Renal cortical epithelial cell (primary cell): Measurements from ENCODE around the gene PDZD2. TPM values are rescaled to one million over a fixed set of nuclear protein-coding genes. Genes with fewer than 3 reads are reported as not detected.
A peak's percentile ranks its signal among the peaks of the same experiment; 100 is the strongest.
"Not testable (repeated sequence)": the region's sequence is repeated elsewhere in the genome, so short reads cannot be mapped to it uniquely, and the experiment has no call there.

Experiments
- DNase-seq: peaks from one replicate; pipeline ENCODE4 v3.0.0-alpha.2; 2011; ENCODE audit warnings: low read depth
- total RNA-seq: library from RNA; depleted of rRNA; stranded (reverse); fragments of >200 nt; gene quantifications from 2 replicates; pipeline ENCODE4 v1.2.3, GENCODE V29; 2014

Gene PDZD2
- total RNA-seq, 1 donor from 2014 or later, result 14.2 TPM

DNA sequence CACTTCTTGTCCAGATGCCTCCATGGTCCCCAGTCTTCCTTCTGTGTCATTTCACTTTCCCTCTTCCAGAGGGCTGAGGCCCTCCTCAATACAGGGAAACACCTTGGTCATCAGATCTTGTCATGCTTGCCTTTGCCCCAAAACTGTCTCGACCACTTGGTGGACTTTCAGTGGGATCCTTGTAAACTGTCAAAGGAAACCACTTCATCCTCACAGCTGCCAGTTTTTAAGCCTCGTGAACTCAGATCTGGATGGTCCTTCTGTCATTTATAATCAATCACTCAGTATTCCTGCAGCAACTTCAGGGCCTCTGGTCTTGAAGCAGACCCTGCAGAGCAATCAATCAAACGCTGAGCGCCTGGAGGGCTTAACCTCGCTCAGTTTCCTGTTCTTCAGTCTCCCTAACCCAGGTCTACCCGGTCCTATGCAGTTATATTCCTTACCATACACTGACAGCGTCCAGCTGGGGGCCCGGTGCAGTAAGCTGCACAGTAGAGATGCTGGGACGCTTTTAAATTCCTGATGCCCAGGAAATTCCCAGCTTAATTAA, 460.6 kb downstream of the PDZD2 start:
- no peak for DNase-seq

DNA sequence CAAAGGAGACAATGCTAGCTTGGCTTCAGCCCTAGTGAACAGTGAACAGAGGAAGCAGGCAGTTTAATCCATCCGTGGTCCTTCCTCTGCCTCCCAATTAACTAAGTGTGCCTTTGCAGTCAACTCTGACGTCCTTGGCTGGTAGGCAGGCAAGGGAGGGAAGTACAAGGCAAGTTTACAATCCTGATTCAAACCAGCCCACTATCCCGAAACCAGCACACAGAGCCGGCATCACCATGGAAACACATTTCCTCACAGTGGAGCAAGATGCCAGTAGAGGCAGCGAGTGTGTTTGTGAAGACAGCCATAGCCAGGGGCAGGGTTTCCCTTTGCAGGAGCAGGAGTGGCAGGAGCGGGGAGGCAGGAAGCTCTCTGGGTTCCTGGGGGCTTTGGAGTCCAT, 461.3 kb downstream of the PDZD2 start:
- no peak for DNase-seq

DNA sequence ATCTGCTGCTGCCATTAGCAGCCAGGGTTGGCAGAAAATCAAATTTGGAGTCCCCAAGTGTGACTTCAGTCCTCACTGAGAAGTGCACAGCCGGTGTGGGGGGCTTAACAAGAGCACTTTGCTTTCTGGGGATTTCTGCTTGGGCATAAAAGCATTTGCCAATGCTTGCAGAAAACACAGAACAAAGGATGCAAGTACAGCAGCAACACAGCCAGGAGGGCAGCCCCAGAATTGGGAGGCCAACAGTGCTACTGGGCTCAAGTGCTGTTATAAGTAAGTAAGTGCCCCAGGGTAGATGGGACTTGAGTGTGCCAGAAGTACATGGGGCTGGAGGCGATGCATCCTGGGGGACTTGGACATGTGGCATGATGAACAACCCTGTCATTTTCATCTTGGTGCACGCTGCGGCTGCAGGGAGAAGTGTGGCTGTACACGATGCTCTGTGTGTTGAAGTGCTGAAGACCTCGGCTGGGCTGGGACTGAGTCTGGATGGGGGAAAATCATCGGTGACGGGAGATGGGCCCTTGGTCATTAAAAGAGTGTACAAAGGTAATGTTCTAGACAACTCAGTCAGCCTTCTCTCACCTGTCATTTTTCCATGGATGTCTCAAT, 461.9 kb downstream of the PDZD2 start:
- no peak for DNase-seq

DNA sequence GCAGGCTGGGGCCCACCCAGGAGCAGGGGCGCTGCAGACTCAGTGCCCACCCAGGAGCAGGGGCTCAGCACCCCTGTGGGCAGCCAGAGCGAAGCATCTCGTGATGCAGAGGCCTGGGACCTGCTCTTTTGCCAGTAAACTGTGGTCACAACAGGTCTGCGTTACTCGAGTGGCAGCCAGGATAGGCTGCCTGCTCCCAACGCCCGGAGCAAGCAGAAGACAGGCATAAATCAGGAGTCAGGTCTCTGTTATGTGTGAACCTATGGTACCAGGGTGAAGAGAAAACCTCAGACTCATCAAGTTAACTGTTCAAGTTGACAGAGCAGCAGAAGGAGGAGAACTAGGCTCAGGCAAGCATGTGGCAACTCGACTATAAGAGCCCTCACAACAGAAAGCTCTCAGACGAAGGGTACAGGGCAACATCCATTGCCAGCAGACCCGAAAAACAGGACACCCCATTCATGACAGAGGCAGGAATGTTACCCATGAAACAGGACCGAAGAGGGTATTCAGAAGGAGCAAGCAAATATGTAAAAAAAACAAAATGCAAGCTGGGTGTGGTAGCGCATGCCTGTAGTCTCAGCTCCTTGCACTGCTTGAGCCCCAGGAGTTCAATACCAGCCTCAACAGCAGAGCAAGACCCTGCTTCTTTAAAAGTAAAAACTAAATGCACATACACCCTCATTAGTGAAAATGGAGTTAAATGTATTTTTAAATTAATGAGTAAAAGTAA, 463.5 kb downstream of the PDZD2 start:
- DNase-seq, result no peak

DNA sequence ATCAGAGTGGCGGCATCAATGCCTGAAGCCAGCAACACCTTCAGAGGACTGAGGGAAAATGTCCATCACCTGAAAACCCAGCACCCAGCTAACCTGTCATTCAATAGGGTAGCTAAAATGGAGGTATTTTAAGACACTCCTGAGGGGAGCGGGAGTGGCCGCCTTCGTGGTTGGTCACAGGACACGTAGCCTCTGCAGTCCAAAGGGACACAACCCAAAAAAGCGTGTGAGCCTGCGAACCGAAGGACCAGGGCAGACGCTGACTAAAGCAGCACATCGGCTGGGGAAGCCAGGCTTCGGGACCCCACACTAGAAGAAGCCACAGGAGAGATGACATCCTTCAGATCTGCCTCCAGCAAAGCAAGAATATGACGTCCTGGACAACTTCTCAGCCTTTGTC, 464.6 kb downstream of the PDZD2 start:
- DNase-seq, result no peak

DNA sequence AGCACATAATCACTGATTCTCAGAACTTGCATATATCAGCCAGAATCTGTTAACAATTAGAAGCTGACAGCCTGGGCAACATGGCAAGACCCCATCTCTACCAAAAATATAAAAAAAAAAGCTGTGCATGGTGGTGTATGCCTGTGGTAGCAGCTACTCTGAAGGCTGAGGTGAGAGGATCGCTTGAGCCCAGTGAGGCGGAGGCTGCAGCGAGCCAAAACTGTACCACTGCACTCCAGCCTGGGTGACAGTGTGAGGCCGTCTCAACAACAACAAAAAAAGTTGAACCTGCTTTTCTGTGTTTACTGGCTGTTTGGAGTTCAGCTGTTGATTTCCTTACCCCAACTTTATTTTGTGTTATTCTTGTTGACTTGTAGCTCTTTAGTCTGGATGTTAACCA, 468.4 kb downstream of the PDZD2 start:
- DNase-seq, result no peak

DNA sequence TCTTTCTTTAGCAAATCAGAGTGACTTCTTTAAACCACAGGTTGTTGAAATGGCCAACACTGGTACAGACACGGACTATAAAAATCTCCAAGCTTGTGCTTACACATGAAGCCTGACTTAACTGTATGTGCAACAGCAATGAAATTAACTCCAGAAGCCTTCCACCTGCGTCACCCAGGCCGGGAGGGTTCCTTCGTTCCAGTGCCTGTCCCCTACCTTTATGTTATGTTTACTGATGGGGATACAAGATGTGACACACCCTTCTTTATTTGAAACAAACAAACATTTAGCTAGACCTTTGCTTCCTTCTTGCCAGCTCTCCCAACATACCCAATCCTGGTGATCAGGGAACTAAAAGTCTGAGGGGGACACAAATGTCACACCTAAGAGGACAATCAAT, 469.2 kb downstream of the PDZD2 start:
- DNase-seq, result no peak

DNA sequence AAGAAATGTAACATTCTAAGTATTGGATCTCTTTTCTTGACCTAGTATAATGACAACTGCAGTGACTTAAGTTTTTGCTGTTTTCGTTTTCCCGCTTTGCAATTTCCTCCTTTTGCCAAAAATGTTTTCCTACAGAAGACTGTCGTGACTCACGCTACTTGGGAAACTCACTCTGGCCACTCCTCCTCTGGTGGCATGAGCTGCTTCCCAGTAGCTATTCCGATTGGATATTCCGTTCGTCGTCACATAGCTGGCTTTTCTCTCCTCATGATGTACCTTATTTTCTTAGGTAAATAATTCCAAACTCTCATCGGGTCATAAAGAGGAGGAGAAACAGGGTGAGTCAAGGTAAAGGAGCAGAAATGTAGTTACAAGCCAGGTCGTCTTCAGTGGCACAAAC, 470.3 kb downstream of the PDZD2 start:
- DNase-seq, result no peak

DNA sequence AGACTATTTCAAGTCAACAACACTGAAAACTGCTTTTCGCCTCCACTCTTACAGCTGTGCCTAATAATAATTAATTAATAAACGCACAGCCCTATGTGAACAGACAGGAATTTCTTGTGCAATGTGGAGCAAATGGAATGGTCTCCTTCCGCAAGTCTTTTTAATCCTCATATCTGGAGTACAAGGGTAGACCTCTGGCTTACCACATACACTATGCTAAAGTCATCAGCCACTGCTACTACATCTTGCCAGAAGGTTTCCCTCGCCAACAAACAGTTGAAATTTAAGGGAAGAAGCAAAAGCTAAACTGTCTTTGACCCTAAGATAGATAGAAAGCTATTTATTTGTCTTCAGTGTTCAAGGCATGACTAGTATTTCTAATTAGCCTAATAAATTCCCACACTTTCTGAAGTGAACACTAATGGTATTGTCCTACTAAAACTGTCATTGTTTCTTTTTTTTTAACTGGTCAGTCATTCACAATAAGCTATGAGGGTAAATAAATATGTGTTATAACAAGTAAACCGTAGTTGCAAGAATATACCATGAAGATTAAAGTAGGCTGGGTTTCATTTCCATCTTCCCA, 471.3 kb downstream of the PDZD2 start:
- no peak for DNase-seq

DNA sequence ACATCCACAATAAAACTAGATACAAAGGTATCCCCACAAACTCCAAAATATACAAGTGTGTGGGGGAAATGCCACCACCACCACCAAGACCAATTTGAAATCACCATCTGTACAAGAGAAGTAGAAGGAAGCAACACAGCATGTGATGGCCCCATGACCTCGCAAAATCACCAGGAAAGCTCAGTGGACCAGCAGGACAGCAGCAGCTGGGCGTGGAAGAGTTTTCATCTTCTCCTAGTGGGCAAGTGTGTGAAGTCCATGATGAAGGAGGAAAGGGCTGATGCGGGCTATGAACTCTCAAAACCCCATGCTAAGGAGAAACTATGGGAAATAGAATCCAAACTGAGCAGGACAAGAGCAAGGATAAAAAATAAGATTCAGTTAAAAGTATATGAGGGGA, 477.1 kb downstream of the PDZD2 start:
- DNase-seq, result no peak

DNA sequence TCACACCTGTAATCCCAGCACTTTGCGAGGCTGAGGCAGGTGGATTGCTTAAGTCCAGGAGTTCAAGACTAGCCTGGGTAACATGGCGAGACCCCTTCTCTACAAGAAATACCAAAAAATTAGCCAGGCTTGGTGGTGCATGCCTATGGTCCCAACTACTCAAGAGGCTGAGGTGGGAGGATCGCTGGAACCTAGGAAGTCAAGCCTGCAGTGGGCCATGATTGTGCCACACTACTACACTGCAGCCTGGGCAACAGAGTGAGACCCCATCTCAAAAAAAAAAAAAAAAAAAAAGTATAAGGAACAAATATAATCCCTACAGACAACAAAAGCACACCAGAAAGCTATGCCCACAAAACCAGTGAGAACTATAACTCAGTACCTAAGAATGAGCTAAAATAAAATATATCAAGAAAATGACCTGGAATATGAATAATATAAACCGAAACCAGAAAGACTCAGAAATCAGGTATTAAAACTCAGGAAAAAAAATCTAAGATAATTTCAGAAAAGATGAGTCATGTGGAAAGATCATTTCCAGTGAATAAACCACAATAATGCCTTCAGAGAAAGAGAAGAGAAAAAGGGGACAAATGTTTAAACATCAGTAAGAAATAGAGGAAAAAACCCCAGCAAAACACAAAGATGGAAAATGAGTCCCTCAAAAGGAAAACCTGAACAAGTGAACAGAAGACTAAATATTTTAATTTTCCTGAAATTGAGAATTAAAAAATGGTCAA, 477.8 kb downstream of the PDZD2 start:
- no peak for DNase-seq

DNA sequence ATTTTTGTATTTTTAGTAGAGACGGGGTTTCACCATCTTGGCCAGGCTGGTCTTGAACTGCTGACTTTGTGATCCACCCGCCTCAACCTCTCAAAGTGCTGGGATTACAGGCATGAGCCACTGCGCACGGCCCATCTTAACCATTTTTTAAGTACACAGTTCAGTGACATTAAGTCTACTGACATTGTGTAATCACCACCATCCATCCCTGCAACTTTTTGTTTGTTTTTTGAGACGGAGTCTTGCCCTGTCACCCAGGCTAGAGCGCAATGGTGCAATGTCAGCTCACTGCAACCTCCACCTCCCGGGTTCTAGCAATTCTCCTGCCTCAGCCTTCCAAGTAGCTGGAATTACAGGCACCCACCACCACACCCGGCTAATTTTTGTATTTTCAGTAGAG, 480.0 kb downstream of the PDZD2 start:
- not testable (repeated sequence) for DNase-seq

DNA sequence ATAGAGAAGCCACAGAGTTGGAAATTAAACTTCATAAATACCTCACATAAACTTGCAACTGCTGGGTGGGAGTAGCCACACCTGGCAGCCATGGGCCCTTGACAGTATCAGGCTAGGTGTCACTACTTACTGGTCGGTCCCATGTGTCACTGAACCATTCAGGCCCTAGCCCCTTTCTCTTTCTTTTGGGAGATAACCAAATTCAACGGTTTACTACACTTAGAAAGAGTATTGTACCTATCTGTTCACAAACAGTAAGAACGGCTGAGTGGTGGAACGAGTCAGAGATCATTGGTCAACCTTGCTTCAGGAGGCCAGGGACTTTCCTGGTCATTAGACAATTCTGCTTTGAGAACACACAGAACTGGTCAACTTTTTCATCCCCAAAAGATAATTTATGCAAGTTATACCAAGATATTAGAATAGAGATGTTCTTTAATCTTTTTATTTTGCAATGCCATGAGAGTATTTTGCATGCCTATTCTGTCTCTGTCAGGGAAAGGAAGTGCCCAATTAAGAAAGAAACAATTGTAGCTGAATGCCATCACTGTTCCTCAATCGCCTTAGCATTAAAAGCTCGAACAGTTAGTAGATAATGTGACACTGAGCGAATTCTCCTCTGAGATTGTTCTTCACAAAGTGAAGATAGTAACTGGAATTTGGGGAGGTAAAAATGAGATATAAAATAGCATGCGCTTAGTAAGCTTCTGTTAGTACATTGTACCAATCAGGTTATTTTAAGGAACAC, 484.3 kb downstream of the PDZD2 start:
- peak; percentile 32 for DNase-seq

DNA sequence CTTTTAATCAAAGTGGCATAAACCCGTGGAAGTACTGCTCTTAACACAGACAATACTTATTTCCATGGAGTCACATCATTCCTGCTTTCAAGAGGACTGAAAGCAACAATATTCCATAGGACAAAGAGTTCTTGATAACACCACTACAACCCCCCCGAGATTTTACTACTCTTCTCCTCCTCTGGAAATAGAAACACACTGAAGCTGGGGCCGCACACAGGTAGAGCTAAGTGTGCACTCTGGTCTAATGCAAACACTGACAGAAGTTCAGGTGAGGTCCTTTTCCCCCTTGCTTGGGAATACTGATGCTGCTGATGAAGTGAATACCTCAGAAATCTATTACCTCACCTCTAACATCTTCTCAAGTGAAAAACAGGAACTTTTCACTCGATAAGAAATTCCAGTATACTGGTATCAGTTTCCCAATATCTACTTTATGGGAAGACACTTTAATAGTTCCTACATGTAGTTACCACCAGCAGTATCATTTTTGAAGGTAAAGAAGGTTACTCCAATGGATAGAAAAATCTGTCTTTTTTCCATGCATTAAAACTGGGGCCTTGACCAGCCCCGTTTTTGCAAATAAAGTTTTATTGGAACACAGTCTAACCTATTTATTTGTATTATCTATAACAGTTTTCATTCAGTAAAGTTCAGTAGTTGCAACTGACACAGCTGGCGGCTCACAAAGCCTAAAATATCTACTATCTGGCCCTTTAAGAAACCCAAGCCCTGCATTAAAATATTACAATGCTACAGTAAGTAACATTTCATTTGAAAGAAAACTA, 485.2 kb downstream of the PDZD2 start:
- DNase-seq, result no peak

DNA sequence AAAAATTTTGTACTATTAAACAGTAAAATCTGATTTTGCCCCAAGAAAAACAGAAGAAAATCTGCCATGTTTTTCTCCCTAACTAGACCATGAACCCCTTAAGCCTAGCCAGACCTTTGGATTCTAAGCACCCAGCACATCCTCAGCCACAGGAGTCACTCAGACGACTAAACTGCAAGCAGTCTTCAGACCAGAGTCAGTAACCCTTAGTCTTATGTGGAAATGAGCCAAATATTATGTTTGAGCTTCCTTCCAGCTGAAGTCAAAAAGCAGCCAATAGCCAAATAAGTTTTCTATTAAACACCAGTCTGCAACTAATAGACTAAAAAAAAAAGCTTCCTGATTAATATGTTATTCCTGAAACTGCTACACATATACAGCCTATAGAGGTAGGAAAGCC, 487.8 kb downstream of the PDZD2 start:
- peak; percentile 11 for DNase-seq

DNA sequence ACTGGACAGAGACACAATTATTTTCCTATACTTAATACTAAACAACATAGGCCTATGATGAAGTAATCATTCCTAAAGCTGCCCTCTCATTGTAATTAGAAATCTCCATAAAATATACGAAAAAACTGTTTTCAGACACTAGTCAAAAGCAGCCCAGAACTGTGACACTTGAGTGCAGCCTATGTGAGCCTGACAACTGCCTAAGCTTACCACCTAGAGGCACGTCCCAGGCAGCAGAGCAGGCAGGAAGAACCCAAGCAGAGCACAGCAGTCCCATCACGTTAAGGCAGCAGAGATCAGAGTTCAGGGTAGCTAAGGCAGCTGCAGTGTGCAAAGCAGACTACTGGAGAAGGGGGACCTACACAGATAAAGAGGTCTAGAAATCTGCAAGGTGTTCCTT, 488.8 kb downstream of the PDZD2 start:
- no peak for DNase-seq

DNA sequence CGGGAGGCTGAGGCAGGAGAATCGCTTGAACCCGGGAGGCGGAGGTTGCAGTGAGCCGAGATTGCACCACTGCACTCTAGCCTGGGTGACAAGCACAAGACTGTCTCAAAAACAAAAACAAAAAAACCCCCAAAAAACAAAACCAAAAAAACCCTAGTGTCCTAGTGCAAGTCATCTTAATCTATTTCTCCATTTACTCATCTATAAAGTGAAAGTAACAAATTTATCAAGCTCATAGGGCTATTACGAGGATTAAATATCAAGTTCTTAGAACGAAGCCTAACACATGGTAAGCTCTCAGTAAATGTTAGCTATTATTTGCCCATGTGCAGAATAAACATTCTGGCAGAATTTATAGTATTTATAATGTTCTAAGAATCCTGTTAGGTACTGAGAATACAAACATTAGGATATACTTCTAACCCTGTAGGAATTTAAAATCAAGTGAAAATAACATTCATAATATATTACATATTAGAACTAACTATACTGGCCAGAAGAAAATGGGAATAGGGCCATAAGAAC, 490.2 kb downstream of the PDZD2 start:
- no peak for DNase-seq

DNA sequence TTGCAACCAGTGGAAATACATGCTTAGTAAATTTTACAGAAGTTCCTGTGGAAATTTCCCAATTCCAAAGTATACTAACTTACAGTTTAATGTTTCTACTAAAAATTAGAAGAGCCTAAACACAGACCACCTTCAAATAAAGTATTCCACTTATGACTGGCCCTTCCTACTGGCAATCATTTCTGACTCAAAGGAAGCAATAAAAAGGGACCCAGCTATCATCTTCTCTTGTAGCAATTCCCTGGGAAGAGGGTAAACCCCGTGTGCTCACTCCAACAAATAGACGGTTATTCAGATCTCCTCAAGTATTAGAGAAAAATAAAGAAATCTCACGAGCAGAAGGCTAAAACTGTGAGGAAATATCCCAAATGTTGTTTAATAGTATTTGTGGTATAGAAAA, 491.9 kb downstream of the PDZD2 start:
- DNase-seq, result no peak

DNA sequence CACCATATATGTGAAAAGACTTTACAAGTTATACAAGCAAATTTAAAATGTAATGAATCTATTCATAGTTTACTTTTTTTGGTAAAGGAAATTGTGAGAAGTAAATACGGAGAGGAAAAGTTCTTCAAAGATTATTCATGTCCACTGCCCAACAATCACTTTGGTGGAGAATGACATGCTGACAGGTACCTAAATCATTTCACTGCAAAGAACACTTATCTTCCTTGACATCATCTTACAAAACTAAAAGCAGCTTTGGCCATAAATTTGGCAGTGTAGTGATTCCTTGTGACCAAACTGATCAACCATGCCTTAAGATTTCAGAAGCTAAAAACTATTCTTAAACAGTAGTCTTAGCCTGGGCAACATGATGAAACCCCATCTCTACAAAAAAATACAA, 492.7 kb downstream of the PDZD2 start:
- no peak for DNase-seq

DNA sequence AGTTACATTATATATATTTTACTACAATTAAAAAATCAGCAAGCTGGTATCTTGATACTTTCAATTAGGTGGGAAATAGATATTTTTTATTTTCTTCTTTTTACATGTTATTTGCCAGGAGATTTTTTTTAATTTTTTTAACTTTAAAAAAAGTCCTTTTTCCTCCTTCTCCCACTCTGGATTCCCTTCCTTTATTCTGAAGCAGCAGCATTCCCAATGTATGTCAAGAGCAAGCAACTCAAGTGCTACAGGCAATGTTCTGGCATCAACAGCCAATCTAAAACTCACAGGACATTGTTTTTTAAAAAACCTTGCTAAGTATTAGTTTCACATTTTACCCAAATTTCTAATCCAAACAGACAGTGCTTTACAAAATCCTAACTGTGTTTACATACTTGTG, 493.8 kb downstream of the PDZD2 start:
- DNase-seq, result no peak

DNA sequence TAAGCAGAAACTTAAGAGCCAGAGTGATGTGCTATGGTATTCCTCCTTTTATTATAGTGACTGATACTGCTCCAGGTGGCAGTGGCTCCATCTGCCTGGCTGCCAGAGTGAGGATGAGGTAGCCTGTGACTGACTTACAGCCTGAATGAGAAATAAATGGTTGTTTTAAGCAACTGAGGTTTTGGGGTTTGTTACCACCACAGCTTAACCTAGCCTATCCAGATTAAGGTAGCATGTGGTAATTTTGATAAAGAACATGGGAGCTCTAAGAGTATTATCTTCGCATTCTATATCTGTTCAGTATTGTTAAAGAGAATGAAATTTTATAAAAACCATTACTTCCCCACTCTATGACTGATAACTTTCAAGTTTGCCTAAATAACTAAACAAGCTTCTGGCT, 496.2 kb downstream of the PDZD2 start:
- DNase-seq, result no peak
